NCI-H2196 (cell line): ENCODE data around the gene FAM53C.
"Not testable (repeated sequence)": the region's sequence is repeated elsewhere in the genome, so short reads cannot be mapped to it uniquely, and the experiment has no call there.

Experiments
- DNase-seq: peaks from one replicate; lab custom pipeline; 2025; ENCODE audit not compliant: unreplicated experiment; lab: John Stamatoyannopoulos, UW

The FAM53C gene

DNA sequence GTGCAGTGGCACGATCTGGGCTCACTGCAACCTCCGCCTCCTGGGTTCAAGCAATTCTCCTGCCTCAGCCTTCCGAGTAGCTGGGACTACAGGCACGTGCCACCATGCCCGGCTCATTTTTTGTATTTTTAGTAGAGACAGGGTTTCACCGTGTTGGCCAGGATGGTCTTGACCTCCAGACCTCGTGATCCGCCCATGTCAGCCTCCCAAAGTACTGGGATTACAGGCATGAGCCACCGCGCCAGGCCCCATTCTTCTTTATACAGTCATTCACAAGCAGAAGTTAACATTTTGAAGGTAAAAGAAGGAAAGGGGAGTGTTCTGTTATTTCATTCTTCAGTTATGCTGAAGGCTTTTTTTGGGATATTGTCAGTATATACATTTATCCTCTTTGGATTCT lies 51.8 kb downstream of the FAM53C start:
- not testable (repeated sequence) for DNase-seq

DNA sequence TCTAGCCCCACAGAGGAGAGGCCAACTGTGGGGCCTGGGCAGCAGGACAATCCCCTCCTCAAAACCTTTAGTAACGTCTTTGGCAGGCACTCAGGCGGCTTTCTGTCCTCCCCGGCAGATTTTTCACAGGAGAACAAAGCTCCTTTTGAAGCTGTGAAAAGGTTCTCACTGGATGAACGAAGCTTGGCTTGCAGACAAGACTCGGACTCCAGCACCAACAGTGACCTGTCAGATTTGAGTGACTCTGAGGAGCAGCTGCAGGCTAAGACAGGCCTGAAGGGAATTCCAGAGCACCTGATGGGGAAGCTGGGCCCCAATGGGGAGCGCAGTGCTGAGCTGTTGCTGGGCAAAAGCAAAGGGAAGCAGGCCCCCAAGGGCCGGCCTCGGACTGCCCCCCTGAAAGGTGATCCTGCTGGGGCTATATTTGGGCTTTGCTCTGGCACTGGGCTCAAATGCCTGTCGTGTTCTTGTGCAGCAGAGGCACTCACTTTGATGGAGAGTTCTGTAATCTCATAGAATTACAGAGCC lies 53.9 kb downstream of the FAM53C start:
- no peak for DNase-seq
